ENCODE results near the gene CST11. TPM values are rescaled to one million over a fixed set of nuclear protein-coding genes. Genes with fewer than 3 reads are reported as not detected.

CST11 gene
- total RNA-seq, 1 donor from 2014 or later = not detected

DNA sequence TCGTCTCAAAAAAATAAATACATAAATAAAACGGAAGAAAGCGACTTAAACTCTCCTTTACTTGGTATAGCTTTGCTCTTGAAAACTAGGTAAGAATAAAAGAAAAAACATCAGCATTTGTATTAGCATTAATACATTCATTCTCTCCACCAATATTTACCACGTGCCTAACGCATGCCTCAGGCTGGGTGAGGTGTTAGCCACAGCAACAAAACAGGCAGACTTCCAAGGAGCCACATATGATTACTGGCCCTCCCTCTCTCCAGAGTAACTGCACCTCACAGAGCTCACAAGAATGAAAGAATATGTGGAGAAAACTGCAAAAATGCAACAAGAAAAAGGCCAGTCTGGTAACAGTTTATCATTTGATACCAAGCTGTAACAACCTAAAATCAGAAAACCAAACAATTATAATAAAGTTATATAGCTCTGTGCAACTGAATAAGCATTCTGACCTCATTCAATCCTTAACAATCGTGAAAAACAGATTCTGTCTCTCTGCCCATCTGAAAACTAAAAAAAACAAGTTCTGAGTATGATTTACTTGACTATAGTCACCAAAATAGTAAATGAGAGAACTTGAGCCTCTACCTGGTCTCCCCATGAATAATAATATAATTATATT, 36.6 kb downstream of the CST11 start:
- no peak for DNase-seq (ENCODE audit: low spot score)
- Mint-ChIP-seq H3K4me1 (ENCODE audit: unreplicated experiment) (peaks cover 14% of the 10 kb centered on the region), H3K36me3 (ENCODE audit: low read depth, unreplicated experiment) (no peaks in the 10 kb centered on the region), H3K9me3 (ENCODE audit: unreplicated experiment) (no peaks in the 10 kb centered on the region), H3K27me3 (ENCODE audit: unreplicated experiment) (no peaks in the 10 kb centered on the region), H3K4me3 (ENCODE audit: unreplicated experiment) (no peak overlapping the region), H3K27ac (ENCODE audit: unreplicated experiment) (no peak overlapping the region)
- TF ChIP-seq, protein P1, sequence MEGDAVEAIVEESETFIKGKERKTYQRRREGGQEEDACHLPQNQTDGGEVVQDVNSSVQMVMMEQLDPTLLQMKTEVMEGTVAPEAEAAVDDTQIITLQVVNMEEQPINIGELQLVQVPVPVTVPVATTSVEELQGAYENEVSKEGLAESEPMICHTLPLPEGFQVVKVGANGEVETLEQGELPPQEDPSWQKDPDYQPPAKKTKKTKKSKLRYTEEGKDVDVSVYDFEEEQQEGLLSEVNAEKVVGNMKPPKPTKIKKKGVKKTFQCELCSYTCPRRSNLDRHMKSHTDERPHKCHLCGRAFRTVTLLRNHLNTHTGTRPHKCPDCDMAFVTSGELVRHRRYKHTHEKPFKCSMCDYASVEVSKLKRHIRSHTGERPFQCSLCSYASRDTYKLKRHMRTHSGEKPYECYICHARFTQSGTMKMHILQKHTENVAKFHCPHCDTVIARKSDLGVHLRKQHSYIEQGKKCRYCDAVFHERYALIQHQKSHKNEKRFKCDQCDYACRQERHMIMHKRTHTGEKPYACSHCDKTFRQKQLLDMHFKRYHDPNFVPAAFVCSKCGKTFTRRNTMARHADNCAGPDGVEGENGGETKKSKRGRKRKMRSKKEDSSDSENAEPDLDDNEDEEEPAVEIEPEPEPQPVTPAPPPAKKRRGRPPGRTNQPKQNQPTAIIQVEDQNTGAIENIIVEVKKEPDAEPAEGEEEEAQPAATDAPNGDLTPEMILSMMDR (IDR thresholded peaks at IDR 0.05; ENCODE audit: unreplicated experiment) = no peak

DNA sequence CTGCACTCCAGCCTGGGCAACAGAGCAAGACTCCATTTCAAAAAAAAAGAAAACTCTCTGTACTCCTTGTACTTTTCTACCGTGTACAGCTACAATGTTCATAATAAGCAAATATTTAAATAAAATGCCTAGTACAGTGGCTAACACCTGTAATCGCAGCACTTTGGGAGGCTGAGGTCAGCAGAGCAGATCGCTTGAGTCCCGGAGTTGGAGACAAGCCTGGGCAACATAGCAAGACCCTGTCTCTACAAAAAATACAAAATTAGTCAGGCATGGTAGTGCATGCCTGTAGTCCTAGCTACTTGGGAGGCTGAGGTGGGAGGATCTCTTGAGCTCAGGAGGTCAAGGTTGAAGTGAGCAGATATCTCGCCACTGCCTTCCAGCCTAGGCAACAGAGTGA, 37.1 kb downstream of the CST11 start:
- no peaks in the 10 kb centered on the region for H3K36me3 Mint-ChIP-seq (ENCODE audit: low read depth, unreplicated experiment)

DNA sequence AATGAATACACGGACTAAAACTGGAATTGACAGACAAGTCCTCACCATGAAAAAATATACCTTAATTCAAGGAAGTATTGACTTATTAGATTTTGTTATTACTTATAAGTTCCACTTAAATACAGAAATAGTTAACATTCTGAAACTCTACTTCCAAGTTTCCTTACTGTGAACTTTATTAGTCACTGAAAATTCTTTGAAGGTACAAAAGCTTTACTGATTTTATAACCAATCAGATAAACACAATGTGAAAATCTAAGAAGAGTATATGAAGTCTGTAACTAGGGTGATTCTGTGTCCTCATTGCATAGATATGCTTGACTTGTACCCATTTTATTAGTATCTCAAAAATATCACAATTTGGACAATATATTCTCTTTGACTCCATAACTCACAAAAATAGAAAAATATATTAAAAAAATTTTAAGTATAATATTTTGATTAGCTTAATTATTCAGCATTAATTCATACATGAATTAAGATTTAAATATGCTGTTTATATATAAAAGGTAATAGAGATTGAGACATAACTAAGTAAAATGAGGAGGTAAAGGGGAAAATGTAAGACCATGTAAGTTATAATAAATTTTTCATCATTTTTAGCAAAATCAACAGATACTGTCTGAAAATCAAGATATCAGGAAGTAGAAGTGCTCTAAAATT, 38.0 kb downstream of the CST11 start:
- H3K36me3 Mint-ChIP-seq (ENCODE audit: low read depth, unreplicated experiment) = no peaks in the 10 kb centered on the region
- H3K4me1 Mint-ChIP-seq (ENCODE audit: unreplicated experiment) = peaks cover 10% of the 10 kb centered on the region
- H3K27me3 Mint-ChIP-seq (ENCODE audit: unreplicated experiment) = no peaks in the 10 kb centered on the region
- TF ChIP-seq, protein P1 (IDR thresholded peaks at IDR 0.05; ENCODE audit: unreplicated experiment) = no peak
- H3K27ac Mint-ChIP-seq (ENCODE audit: unreplicated experiment) = no peak overlapping the region
- no peak overlapping the region for H3K4me3 Mint-ChIP-seq (ENCODE audit: unreplicated experiment)
- DNase-seq (ENCODE audit: low spot score) = no peak
- no peaks in the 10 kb centered on the region for H3K9me3 Mint-ChIP-seq (ENCODE audit: unreplicated experiment)

More for the DNA sequence above, 37.1 kb downstream of the CST11 start:
- Mint-ChIP-seq H3K4me3 (ENCODE audit: unreplicated experiment) (no peak overlapping the region), H3K4me1 (ENCODE audit: unreplicated experiment) (peaks cover 14% of the 10 kb centered on the region), H3K27me3 (ENCODE audit: unreplicated experiment) (no peaks in the 10 kb centered on the region), H3K27ac (ENCODE audit: unreplicated experiment) (no peak overlapping the region), H3K9me3 (ENCODE audit: unreplicated experiment) (no peaks in the 10 kb centered on the region)
- DNase-seq (ENCODE audit: low spot score) = no peak
- TF ChIP-seq, protein P1 (IDR thresholded peaks at IDR 0.05; ENCODE audit: unreplicated experiment) = no peak

DNA sequence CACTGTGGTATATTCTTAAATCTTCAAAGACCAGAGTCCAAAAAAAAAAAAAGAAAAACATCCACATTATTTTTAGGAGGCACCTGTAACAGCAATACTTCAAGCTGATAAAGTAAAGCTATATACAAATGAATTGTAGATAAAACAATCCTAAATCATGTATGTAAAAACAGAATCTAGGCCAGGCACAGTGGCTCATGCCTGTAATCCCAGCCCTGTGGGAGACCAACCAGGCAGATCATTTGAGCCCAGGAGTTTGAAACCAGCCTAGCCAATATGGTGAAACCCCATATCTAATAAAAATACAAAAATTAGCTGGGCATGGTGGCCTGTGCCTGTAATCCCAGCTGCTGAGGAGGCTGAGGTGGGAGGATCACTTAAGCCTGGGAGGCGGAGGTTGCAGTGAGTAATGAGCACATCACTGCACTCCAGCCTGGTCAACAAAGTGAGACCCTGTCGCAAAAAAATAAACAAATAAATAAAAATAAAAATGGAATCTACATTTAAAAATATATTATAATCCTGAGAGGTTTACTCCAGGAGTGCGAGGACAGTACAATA, 38.7 kb downstream of the CST11 start:
- DNase-seq (ENCODE audit: low spot score) = no peak
- TF ChIP-seq, protein P1 (IDR thresholded peaks at IDR 0.05; ENCODE audit: unreplicated experiment) = no peak
- Mint-ChIP-seq H3K4me1 (ENCODE audit: unreplicated experiment) (peaks cover 7% of the 10 kb centered on the region), H3K27ac (ENCODE audit: unreplicated experiment) (no peak overlapping the region), H3K36me3 (ENCODE audit: low read depth, unreplicated experiment) (no peaks in the 10 kb centered on the region), H3K9me3 (ENCODE audit: unreplicated experiment) (no peaks in the 10 kb centered on the region), H3K4me3 (ENCODE audit: unreplicated experiment) (no peak overlapping the region), H3K27me3 (ENCODE audit: unreplicated experiment) (no peaks in the 10 kb centered on the region)

DNA sequence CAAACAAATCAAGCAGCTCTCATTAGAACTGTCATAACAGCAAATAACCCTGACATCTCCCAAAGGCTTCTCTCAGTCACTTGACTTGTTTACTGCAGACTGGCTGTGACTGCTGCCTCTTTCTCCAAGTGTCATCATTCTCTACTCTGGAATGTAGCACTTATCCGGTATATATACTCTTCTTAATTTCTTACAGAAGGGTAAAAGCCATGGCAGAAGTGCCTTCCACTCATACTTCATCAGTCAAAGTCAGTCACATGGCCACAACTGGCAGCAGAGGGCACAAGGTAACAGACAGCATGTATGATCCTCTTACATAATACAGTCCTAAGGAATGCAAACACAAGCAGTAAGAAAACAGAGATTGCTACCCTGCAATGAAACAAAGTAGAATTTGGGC, 40.6 kb downstream of the CST11 start:
- H3K9me3 Mint-ChIP-seq (ENCODE audit: unreplicated experiment) = no peaks in the 10 kb centered on the region
- no peak for DNase-seq (ENCODE audit: low spot score)
- no peak overlapping the region for H3K27ac Mint-ChIP-seq (ENCODE audit: unreplicated experiment)
- no peaks in the 10 kb centered on the region for H3K36me3 Mint-ChIP-seq (ENCODE audit: low read depth, unreplicated experiment)
- no peaks in the 10 kb centered on the region for H3K27me3 Mint-ChIP-seq (ENCODE audit: unreplicated experiment)
- H3K4me1 Mint-ChIP-seq (ENCODE audit: unreplicated experiment) = no peaks in the 10 kb centered on the region
- no peak overlapping the region for H3K4me3 Mint-ChIP-seq (ENCODE audit: unreplicated experiment)
- TF ChIP-seq, protein P1 (IDR thresholded peaks at IDR 0.05; ENCODE audit: unreplicated experiment) = no peak

Measured in endothelial cell (in vitro differentiated cells).